NCI-H146 treated with DMSO at 0.1 percent for 48 hours (cell line): ENCODE data around the gene VWA8.
"Not testable (repeated sequence)": the region's sequence is repeated elsewhere in the genome, so short reads cannot be mapped to it uniquely, and the experiment has no call there.

Experiments used
- DNase-seq: peaks from one replicate; lab custom pipeline; 2025; ENCODE audit not compliant: unreplicated experiment; lab: John Stamatoyannopoulos, UW

The VWA8 gene

DNA sequence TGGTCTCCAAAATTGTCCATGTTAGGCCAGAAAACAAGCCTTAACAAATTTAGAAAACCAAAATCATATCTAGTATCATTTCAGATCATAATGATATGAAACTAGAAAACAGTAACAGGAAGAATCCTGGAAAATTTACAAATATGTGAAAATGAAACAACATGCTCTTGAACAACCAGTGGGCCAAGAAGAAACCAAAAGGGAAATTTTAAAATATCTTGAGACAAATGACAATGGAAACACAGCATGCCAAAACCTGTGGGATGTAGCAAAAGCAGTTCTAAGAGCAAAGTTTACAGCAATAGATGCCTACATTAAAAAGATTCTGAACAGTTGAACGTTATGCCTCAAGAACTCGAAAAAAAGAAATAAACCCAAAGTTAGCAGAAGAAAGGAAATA is 32.6 kb downstream of the VWA8 start:
- DNase-seq = no peak

DNA sequence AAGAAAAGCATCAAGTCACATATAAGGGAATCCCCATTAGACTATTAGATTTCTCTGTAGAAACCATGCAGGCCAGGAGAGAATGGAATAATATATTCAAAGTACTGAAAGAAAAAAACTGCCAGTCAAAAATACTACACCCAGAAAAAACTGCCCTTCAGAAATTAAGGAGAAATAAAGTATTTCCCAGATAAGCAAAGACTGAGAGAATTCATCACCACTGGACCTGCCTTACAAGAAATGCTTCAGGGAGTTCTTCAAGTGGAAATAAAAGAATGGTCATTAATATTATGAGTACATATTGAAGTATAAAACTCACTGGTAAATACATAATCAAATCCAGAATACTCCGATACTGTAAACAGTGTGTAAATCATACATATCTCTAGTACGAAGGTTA is 35.9 kb downstream of the VWA8 start:
- no peak for DNase-seq

DNA sequence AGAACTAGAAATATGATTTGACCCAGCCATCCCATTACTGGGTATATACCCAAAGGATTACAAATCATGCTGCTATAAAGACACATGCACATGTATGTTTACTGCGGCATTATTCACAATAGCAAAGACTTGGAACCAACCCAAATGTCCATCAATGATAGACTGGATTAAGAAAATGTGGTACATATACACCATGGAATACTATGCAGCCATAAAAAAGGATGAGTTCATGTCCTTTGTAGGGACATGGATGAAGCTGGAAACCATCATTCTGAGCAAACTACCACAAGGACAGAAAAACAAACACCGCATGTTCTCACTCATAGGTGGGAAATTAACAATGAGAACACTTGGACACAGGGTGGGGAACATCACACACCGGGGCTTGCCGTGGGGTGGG is 38.0 kb downstream of the VWA8 start:
- not testable (repeated sequence) for DNase-seq

DNA sequence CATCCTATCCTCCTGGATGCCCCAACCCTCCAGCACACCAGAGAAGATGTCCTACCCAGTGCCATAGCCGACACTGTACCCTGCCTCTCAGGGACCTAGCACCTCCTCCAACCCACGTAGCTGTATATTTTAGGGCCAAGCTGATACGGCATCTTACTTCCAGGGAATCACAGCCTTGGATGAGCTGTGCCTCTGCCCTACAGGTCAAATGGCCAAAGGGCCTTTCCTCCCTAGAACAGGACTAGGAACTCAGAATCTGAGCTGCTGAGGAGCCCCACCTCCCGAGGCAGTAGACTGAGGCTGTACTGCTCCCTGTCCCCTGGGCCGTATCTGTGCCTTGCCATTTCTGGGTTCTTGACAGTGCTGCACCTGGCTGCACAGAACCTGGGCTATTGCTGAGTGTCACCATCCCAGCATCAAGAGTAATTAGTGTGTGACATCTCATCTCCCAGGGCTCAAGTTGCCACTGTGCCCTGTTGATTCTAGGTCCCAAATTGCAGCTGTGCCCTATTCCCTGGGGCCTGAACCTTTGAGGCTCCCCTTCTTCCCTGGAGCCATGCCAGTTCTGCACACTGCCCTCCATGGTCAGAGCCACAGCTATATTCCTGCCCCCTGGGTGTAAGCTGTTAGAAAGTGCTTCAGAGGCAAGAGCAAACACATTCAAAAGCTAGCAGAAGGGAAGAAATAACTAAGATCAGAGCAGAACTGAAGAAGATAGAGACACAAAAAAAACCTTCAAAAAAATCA is 41.0 kb downstream of the VWA8 start:
- no peak for DNase-seq

DNA sequence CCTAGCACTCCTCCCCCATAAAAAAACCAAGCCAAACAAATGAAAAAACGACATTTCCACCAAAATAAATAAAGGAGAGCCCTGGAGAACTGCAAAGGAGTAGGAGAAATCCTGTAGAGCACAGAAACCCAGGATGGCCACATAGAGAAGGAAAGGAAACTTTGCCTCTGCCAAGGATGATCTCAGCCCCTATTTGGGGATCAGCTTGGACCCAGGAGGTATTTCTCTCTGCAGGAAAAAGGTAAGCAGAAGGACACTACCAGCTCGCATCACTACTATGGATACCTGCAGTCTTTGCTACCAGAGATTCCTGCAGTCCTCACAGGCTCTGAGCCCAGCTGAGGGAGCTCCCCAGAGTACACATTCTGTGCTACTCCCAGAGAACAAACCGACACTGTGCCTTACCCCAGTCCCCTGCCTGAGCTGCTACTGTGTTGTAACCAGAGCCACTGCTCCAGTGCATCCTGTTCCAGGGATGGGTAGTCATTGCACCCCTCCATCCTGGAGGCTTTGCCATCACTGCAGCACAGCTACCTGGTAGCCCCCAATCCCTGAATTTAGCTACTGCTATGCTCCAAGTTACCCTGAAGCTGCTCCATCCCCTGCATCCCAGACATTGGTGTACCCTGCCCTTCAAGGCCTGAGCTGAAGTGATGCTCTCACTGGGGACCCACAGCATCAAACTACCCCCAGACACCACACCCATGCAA is 41.7 kb downstream of the VWA8 start:
- no peak for DNase-seq

DNA sequence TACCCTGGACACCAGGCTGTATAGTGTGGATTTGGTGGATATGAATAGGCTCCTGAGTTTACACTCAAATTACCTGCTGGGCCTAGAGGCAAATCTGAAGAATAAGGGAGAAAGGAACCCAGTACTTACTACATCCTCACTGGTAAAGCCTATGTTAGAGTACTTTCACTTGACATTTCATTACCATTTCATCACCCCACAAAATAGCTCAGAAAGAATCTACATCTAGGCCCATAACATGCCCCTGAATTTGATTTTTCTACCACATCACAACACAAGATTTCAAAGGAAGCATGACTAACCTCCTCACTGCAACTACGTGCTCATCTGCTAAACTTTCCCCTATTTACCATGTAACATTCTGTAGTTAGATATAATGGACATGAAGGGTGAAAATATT is 43.3 kb downstream of the VWA8 start:
- DNase-seq = peak; percentile 3

DNA sequence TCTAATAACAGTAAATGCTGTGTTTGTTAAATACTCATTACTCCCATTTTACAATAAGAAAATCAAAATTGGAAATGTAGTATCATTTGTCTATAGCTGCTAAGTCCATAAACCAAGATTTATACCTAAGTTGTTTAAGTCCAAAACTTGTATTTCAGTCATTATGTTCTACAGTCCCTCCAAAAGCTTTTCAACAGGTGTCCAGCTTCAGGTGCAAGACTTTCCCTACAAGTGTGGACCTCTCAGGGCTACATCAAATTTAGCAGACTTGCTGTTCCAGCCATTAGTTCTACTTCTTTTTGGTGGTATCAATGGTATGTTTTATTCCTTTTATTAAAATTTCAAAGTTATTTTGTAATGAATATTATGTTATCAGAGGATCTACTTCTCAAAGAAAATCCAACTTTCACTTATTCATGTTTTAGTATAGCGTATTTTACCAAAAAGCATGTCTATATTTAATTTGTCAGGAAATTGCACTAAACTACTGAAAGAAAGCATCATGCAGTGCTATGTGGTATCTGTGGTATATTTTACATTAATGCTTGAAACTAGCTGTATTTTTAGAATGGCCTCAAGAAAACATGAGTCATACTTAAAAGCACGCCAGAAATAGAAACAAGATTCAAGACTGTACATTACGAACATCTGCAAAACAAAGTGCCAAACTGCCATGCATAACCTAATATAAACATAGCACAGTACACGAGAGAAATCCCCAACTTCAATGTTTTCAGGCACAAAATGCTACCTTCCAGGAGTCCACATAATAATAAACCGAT is 44.5 kb downstream of the VWA8 start:
- no peak for DNase-seq

DNA sequence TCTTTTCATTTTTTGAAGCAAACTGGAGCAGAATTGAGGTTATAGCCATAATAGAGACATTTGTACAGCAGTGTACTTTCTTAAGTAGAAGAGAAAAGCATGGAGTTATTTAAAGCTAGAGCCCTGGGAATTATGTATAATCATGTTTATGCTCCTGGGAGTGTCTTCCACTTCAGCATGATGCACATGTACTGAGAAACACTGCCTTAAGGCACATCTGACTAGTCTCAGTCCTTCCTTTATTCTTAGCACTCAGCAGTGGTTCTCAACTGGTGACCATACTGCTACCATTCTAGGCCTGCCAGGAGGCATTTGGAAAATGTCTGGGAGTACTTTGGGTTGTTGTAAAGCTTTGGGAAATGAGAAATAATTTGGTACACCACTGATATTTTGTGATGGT is 45.8 kb downstream of the VWA8 start:
- DNase-seq = no peak

DNA sequence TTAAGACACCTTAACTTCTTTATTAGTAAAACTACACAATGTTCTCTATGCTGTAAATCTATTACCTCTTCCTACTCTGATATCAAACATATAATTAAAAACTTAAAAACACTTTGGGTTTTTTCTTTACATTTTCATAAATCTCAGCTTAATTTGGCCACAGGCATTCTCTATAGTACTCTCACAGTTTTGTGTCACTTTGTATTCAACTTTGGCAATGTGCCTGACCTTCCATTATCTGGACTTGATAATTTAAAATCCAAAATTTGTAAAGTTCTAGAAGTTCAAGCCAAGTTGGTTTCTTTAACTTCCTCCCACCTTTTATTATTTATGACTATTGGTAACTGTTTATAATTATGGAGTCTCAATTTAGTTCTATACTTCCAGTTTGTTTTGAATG is 46.4 kb downstream of the VWA8 start:
- DNase-seq = no peak

DNA sequence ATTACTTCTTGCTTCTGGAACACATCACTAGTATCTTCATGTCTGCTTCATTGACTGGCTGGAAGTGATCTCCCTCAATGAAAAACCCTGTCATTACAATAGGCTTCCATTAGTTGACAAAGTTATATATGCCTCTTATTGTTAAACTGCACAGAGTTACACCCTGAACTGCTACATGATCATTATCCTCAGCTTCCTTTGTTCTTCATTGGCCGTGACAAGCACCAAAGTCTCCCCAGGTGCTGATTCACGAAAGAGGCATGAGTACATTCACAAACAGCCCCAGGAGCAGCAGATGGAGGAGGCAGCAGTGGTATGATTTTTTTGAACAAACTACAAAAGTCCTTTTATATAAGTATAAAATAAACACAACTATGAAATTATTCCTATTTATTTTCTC is 51.4 kb downstream of the VWA8 start:
- no peak for DNase-seq

DNA sequence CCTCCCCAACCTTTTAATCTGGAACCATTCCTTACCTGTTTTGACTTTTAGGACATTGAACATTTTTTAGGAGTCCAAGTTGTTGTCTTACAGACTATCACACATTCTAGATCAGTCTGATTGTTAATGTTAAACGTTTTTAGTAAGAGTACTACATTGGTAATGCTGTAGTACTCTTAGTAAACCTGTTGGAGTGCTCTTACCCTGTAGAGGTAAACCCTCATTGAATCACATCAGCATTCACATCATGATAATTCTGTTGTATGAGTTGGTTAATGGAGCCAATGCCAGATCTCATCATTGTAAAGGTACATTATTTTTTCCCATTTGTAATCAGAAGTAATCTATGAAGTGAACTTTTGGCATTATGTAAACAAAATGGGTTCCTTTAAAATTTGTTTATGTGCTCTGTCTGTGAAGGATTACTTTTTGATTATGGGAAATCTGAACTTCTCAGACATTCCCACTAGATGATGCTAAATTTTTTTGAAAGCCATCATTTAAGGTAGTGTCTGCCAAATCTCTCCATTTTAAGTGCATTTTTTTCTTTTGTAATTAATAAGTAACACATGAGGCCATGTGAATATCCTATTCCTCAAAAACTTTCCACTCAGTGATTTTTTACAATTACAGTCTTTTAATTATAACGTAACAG is 55.2 kb downstream of the VWA8 start:
- no peak for DNase-seq

DNA sequence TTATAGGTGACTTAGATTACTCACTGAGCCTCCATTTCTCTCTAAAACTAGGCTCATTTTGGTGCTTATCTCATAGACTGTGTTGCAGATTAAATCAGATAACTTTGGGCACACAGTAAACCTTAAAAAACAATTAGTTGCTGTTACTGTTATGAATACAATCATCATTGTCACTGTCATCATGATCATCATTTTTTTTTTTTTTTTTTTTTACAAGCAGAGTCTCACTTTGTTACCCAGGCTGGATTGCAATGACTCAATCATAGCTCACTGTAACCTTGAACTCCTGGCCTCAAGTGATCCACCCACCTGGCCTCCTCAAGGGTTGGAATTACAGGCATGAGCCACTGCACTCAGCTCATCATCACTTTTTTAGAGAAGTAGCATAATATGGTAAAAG is 60.0 kb downstream of the VWA8 start:
- DNase-seq = no peak

DNA sequence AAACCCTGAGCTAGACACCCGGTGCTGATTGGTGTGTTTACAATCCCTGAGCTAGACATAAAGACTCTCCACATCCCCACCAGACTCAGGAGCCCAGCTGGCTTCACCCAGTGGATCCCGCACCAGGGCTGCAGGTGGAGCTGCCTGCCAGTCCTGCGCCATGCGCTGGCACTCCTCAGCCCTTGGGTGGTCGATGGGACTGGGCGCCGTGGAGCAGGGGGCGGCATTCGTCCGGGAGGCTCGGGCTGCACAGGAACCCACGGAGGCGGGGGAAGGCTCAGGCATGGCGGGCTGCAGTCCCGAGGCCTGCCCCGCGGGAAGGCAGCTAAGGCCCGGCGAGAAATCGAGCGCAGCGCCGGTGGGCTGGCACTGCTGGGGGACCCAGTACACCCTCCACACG is 62.5 kb downstream of the VWA8 start:
- not testable (repeated sequence) for DNase-seq

DNA sequence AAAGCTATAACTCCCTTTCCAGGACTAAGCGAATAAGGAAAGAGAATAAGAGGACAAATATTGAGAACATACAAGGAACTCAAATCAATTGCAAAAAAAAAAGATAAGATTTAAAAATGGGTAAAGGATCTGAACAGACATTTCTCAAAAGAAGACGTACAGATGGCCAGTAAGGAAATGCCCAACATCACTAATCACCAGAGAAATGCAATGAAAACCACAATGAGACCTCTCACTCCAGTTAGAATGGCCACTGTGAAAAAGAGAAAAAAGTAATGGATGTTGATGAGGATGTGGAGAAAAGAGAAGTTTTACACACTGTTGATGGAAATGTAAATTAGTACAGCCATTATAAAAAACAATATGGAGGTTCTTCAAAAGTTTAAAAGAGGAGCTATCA is 63.8 kb downstream of the VWA8 start:
- DNase-seq = no peak

DNA sequence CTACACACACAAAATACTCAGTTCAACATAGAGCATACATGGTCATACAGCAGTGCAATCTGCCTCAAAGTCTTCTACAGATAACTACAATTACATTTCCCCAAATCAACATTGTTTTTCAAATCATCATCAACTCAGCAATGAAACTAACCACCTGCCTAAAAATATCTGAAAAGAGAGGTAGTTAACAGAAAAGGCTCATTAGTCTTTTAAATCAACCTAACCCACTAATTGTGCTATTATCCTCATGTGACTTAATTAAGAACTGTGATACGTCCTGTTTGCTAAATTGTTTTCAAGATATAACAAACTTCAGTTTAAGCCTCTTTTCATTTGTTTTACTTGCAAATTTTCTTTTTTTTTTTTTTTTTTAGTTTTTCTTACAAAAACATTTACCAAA is 65.4 kb downstream of the VWA8 start:
- no peak for DNase-seq

DNA sequence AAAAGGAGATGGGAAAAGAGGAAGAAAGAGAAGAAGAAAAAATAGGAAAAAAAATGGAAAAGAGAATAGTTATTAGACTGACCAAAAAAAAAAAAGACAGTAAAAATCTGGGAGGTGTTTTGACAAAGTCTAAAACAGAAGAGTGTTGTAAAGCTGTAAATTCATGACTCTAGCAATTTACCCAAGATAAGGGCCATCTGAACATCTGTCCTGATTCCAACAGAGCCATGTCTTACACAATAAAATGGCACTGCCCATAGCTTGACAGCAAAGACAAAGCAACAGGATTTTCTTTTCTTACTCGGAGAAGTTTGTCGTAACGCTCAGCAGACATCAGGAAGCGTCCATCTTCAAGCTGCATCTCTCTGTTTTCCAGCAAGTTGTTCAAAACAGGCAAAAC is 69.8 kb downstream of the VWA8 start:
- DNase-seq = no peak

DNA sequence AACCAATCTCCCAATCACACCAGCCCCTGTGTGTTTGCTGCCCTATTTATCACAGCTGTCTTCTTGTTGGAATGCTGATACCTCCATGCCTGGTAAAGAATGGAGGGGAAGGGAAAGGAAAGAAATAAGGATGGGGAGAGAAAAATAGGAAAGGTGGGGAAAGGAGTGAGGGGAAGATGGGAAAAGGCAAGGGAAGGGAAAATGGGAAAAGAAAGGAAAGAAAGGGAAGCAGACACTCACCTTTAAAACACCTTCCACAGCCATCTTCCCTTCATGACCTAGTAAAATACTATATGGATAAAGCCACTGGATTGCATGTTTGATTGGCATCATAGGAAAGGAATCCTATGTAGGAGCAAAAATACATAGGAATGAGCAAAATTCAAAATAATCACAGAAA is 77.8 kb downstream of the VWA8 start:
- no peak for DNase-seq

DNA sequence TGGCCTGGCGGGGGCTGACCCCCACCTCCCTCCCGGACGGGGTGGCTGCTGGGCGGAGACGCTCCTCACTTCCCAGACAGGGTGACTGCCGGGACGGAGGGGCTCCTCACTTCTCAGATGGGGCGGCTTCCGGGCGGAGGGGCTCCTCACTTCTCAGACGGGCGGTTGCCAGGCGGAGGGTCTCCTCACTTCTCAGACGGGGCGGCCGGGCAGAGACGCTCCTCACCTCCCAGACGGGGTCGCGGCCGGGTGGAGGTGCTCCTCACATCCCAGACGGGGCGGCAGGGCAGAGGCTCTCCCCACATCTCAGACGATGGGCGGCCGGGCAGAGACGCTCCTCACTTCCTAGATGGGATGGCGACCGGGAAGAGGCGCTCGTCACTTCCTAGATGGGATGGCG is 79.0 kb downstream of the VWA8 start:
- DNase-seq = not testable (repeated sequence)

DNA sequence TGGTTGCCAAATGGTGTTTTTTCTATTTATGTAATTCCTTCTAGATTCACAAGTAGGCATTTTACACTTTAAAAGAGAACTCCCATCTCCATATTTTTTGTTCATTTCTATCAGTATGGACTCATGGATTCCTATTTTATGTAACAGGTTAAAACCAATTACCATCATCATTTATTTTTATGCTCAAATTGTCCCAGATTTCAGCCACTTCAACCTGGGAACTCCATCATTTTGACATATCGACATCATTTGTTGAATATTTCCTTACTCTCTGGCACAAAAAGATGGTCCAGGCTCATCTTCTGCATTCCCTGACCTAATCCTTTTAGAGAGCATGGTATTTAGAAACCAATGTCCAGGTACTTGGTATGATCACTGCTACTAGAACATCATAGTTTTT is 79.9 kb downstream of the VWA8 start:
- no peak for DNase-seq

DNA sequence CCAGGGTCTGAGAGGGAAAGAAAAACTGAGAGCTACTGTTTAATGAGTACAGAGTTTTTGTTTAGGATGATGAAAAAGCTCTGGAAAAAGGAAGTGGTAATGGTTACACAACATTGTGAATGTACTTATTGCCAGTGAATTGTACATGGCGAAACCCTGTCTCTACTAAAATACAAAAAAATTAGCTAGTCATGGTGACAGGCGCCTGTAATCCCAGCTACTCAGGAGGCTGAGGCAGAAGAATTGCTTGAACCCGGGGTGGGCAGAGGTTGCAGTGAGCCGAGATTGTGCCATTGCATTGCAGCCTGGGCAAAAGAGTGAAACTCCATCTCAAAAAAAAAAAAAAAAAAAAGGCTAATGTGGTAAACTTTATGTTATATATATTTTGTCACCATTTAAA is 96.3 kb downstream of the VWA8 start:
- DNase-seq = no peak

DNA sequence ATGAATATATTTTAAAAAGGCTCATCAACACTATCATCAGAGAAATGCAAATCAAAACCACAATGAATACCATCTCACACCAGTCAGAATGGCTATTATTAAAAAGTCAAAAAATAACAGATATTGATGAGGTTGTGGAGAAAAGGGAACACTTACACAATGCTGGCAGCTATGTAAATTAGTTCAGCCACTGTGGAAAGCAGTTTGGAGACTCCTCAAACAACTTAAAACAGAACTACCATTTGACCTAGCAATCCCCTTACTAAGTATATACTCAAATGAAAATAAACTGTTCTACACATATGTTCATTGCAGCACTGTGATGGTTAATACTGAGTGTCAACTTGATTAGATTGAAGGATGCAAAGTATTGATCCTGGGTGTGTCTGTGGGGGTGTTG is 98.2 kb downstream of the VWA8 start:
- not testable (repeated sequence) for DNase-seq

DNA sequence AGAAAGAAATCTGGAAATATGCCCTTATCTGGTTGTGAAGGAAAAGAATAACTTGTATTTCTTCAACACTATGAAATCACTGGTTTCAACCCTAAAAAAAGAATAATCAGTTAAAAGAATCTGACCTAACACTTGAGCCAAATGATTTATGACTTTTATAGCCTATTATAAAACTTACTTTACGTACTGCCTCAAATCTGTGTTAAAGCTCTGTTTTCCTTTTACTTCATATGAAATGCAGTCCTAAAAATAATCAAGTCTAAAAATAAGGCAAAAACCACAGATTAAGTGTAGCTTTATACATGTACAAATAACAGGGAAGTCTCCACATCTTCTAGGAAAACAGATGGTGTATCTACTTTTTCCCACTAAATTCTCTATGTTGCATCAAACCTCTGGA is 101.3 kb downstream of the VWA8 start:
- DNase-seq = no peak
